Measurements from ENCODE around the gene NDUFB8.
"Not testable (repeated sequence)": the region's sequence is repeated elsewhere in the genome, so short reads cannot be mapped to it uniquely, and the experiment has no call there.

Gene NDUFB8

GRCh38 chr10:100529475-100530298 is at the start of gene NDUFB8:
TSS of gene NDUFB8 (minus strand) at chr10:100529871. CDS start at chr10:100529851, 20 bp downstream.
- DNase-seq = peak; percentile 95

GRCh38 chr10:100576282-100576635 is 46.6 kb upstream of the NDUFB8 start:
- DNase-seq = no peak

- DNase-seq = no peak
Measured at GRCh38 chr10:100575585-100576281, 46.1 kb upstream of the NDUFB8 start.

GRCh38 chr10:100575146-100575545 is 45.5 kb upstream of the NDUFB8 start:
- DNase-seq = not testable (repeated sequence)

GRCh38 chr10:100571084-100571856 is 41.6 kb upstream of the NDUFB8 start:
- DNase-seq = no peak

- DNase-seq = no peak
Measured at GRCh38 chr10:100570506-100570905, 40.8 kb upstream of the NDUFB8 start.

GRCh38 chr10:100569687-100570481 is 40.2 kb upstream of the NDUFB8 start:
- no peak for DNase-seq

- DNase-seq = no peak
Measured at GRCh38 chr10:100568912-100569311, 39.2 kb upstream of the NDUFB8 start.

GRCh38 chr10:100567826-100568225 is 38.2 kb upstream of the NDUFB8 start:
- no peak for DNase-seq

- no peak for DNase-seq
Measured at GRCh38 chr10:100567249-100567648, 37.6 kb upstream of the NDUFB8 start.

GRCh38 chr10:100566561-100566960 is 36.9 kb upstream of the NDUFB8 start:
- no peak for DNase-seq

- no peak for DNase-seq
Measured at GRCh38 chr10:100565206-100565985, 35.7 kb upstream of the NDUFB8 start.

- peak; percentile 90 for DNase-seq
Measured at GRCh38 chr10:100562008-100562672, 32.5 kb upstream of the NDUFB8 start.

- no peak for DNase-seq
Measured at GRCh38 chr10:100561005-100561404, 31.3 kb upstream of the NDUFB8 start.

GRCh38 chr10:100560248-100560647 is 30.6 kb upstream of the NDUFB8 start:
- no peak for DNase-seq

GRCh38 chr10:100554902-100555301 is 25.2 kb upstream of the NDUFB8 start:
- DNase-seq = no peak

GRCh38 chr10:100553929-100554328 is 24.3 kb upstream of the NDUFB8 start:
- no peak for DNase-seq

- no peak for DNase-seq
Measured at GRCh38 chr10:100551738-100552137, 22.1 kb upstream of the NDUFB8 start.

GRCh38 chr10:100551196-100551595 is 21.5 kb upstream of the NDUFB8 start:
- no peak for DNase-seq

GRCh38 chr10:100544950-100545349 is 15.3 kb upstream of the NDUFB8 start:
- no peak for DNase-seq

GRCh38 chr10:100537475-100537874 is 7.8 kb upstream of the NDUFB8 start:
- DNase-seq = no peak

Data from activated effector memory CD4-positive, alpha-beta T cell treated with anti-CD3 and anti-CD28 coated beads, Interleukin-2, amount 50 U/mL, for 16 hours (primary cell).